ENCODE measurements around the gene HOXB13. TPM values are rescaled to one million over a fixed set of nuclear protein-coding genes. Genes with fewer than 3 reads are reported as not detected.

HOXB13 gene
- total RNA-seq, 3 donors from 2014 or later (not counting 1 experiment from before 2014, with no cell fraction given), result not detected

GRCh38 chr17:48726114-48726915 lies 2.2 kb downstream of the HOXB13 start:
- intact Hi-C loops (cut with micrococcal nuclease), result loop anchor here (10.0 kb wide), 1 partner anchor 982 kb away; no protein-coding TSS in a partner anchor
- Mint-ChIP-seq H3K36me3 (no peaks in the 10 kb centered on the region), H3K4me1 (peaks cover 27 to 48% of the 10 kb centered on the region in 2 donors), H3K27ac (no peak overlapping the region), H3K9me3 (no peaks in the 10 kb centered on the region), H3K4me3 (no peak overlapping the region), H3K27me3 (ENCODE audit: low read depth in 2 of 2) (peaks cover 84% of the 10 kb centered on the region in 2 donors)
- Histone ChIP-seq H3K4me1 (ENCODE audit: control insufficient read depth, insufficient read depth, low read length) (peaks cover 47% of the 10 kb centered on the region), H3K27ac (ENCODE audit: low read length) (no peak overlapping the region), H3K4me3 (ENCODE audit: low read length) (no peak overlapping the region), H3K9me3 (ENCODE audit: control insufficient read depth, insufficient read depth, low read length) (no peaks in the 10 kb centered on the region), H3K36me3 (ENCODE audit: control insufficient read depth, insufficient read depth, low read length) (no peaks in the 10 kb centered on the region), H3K27me3 (ENCODE audit: control insufficient read depth, insufficient read depth, low read length) (peaks cover 95% of the 10 kb centered on the region)
- DNase-seq, result no peak
- WGBS (ENCODE audit: insufficient coverage), result 25% methylated on average over 17 of the region's 20 CpGs
- ATAC-seq, result no peak
- TF ChIP-seq CTCF (IDR thresholded peaks at IDR 0.05), result no peak

GRCh38 chr17:48725288-48726064 lies 3.1 kb downstream of the HOXB13 start:
- Histone ChIP-seq H3K4me3 (ENCODE audit: low read length) (no peak overlapping the region), H3K4me1 (ENCODE audit: control insufficient read depth, insufficient read depth, low read length) (peaks cover 47% of the 10 kb centered on the region), H3K27ac (ENCODE audit: low read length) (no peak overlapping the region), H3K27me3 (ENCODE audit: control insufficient read depth, insufficient read depth, low read length) (peaks cover 96% of the 10 kb centered on the region), H3K36me3 (ENCODE audit: control insufficient read depth, insufficient read depth, low read length) (no peaks in the 10 kb centered on the region), H3K9me3 (ENCODE audit: control insufficient read depth, insufficient read depth, low read length) (no peaks in the 10 kb centered on the region)
- Mint-ChIP-seq H3K4me1 (peaks cover 27 to 52% of the 10 kb centered on the region in 2 donors), H3K36me3 (no peaks in the 10 kb centered on the region), H3K4me3 (peak overlapping the region; percentile 45), H3K27ac (no peak overlapping the region), H3K27me3 (ENCODE audit: low read depth in 2 of 2) (peaks cover 82 to 86% of the 10 kb centered on the region in 2 donors), H3K9me3 (no peaks in the 10 kb centered on the region)
- 9% methylated on average over 35 of the region's 38 CpGs for WGBS (ENCODE audit: insufficient coverage)
- DNase-seq, result no peak
- no peak for ATAC-seq
- intact Hi-C loops (cut with micrococcal nuclease), result loop anchor here (2.0 to 10.0 kb wide), 2 partner anchors 153 to 981 kb away; no protein-coding TSS in a partner anchor
- TF ChIP-seq CTCF (IDR thresholded peaks at IDR 0.05), result no peak

- Histone ChIP-seq H3K27ac (ENCODE audit: low read length) (no peak overlapping the region), H3K9me3 (ENCODE audit: control insufficient read depth, insufficient read depth, low read length) (no peaks in the 10 kb centered on the region), H3K4me3 (ENCODE audit: low read length) (no peak overlapping the region), H3K36me3 (ENCODE audit: control insufficient read depth, insufficient read depth, low read length) (no peaks in the 10 kb centered on the region), H3K27me3 (ENCODE audit: control insufficient read depth, insufficient read depth, low read length) (peaks cover 96% of the 10 kb centered on the region), H3K4me1 (ENCODE audit: control insufficient read depth, insufficient read depth, low read length) (peaks cover 48% of the 10 kb centered on the region)
- peak overlapping the region; percentile 45 for H3K4me3 Mint-ChIP-seq
- DNase-seq (peak in 1 of 2 donors; percentile 36), ATAC-seq (no peak)
- H3K9me3 Mint-ChIP-seq, result no peaks in the 10 kb centered on the region
- no peaks in the 10 kb centered on the region for H3K36me3 Mint-ChIP-seq
- H3K27me3 Mint-ChIP-seq (ENCODE audit: low read depth in 2 of 2), result peaks cover 82 to 86% of the 10 kb centered on the region in 2 donors
- H3K27ac Mint-ChIP-seq, result no peak overlapping the region
- 2% methylated on average over 14 of the region's 16 CpGs for WGBS (ENCODE audit: insufficient coverage)
- intact Hi-C loops (cut with micrococcal nuclease), result loop anchor here (2.0 to 10.0 kb wide), 2 partner anchors 154 to 980 kb away; no protein-coding TSS in a partner anchor
- H3K4me1 Mint-ChIP-seq, result peaks cover 27 to 57% of the 10 kb centered on the region in 2 donors
- TF ChIP-seq CTCF (IDR thresholded peaks at IDR 0.05), result no peak
These were observed 3.6 kb downstream of the HOXB13 start for GRCh38 chr17:48725004-48725287.

All from natural killer cell (primary cell).